Measurements from ENCODE around the gene CENPM. TPM values are rescaled to one million over a fixed set of nuclear protein-coding genes. Genes with fewer than 3 reads are reported as not detected.

The CENPM gene
- total RNA-seq, 2 experiments from 2014 or later = 7.6 to 8.4 TPM

- Mint-ChIP-seq H3K27me3 (no peaks in the 10 kb centered on the region), H3K36me3 (ENCODE audit: low read depth) (no peaks in the 10 kb centered on the region), H3K27ac (no peak overlapping the region), H3K4me3 (no peak overlapping the region), H3K9me3 (no peaks in the 10 kb centered on the region), H3K4me1 (ENCODE audit: low read depth) (peaks cover 14% of the 10 kb centered on the region)
- H3K27me3 ChIP-seq (ENCODE audit: control insufficient read depth in 1 of 2, insufficient read depth in 2 of 2, low read length in 2 of 2) = no peaks in the 10 kb centered on the region
- TF ChIP-seq CTCF (IDR thresholded peaks at IDR 0.05) = no peak
- ChIA-PET POLR2A (interaction anchor here (0.7 to 0.9 kb wide), 2 partner anchors 132 to 497 kb away, joined by 3 read pairs; partner anchors contain the start of gene SMDT1), CTCF (interaction anchor here (1.5 kb wide), 1 partner anchor 281 kb away, joined by 3 read pairs; no protein-coding TSS in a partner anchor)
- intact Hi-C loops (cut with DNase I, micrococcal nuclease) = no loop called here
- no peaks in the 10 kb centered on the region for H3K9me3 ChIP-seq (ENCODE audit: control insufficient read depth in 1 of 2, insufficient read depth in 1 of 2, low read length in 2 of 2)
- no peak for DNase-seq
- H3K27ac ChIP-seq (ENCODE audit: low read depth in 1 of 2, low read length in 2 of 2) = no peak overlapping the region
- no peaks in the 10 kb centered on the region for H3K36me3 ChIP-seq (ENCODE audit: insufficient read depth, low read length)
- H3K4me3 ChIP-seq (ENCODE audit: low read length) = no peak overlapping the region
- no peak for ATAC-seq (ENCODE audit: poor library complexity)
- H3K4me1 ChIP-seq (ENCODE audit: insufficient read depth, low read length) = peaks cover 25% of the 10 kb centered on the region
Measured at GRCh38 chr22:41948142-41948541, 1.2 kb upstream of the CENPM start.

- CTCF ChIA-PET = interaction anchor here (1.0 to 1.5 kb wide), 2 partner anchors 250 to 280 kb away, joined by 3 read pairs; no protein-coding TSS in a partner anchor
- no peak for TF ChIP-seq CTCF (IDR thresholded peaks at IDR 0.05)
- Mint-ChIP-seq H3K36me3 (ENCODE audit: low read depth) (no peaks in the 10 kb centered on the region), H3K4me3 (peak overlapping the region; percentile 97), H3K27ac (peak overlapping the region; percentile 62), H3K9me3 (no peaks in the 10 kb centered on the region), H3K27me3 (no peaks in the 10 kb centered on the region), H3K4me1 (ENCODE audit: low read depth) (peaks cover 14% of the 10 kb centered on the region)
- POLR2A ChIA-PET = interaction anchor here (0.6 to 2.1 kb wide), 11 partner anchors 11 to 497 kb away, joined by 3 to 24 read pairs (median 7); partner anchors contain the start of genes CCDC134, MEI1, SMDT1 and SNU13
- intact Hi-C loops (cut with DNase I, micrococcal nuclease) = loop anchor here in 1 of 2 experiments (2.0 kb wide), 1 partner anchor 51 kb away; the partner anchor contains the start of gene WBP2NL
- peak overlapping the region; percentile 95 for H3K4me3 ChIP-seq (ENCODE audit: low read length)
- no peak overlapping the region for H3K27ac ChIP-seq (ENCODE audit: low read depth in 1 of 2, low read length in 2 of 2)
- H3K4me1 ChIP-seq (ENCODE audit: insufficient read depth, low read length) = peaks cover 25% of the 10 kb centered on the region
- ATAC-seq (ENCODE audit: poor library complexity) = no peak
- H3K27me3 ChIP-seq (ENCODE audit: control insufficient read depth in 1 of 2, insufficient read depth in 2 of 2, low read length in 2 of 2) = no peaks in the 10 kb centered on the region
- DNase-seq = no peak
- H3K36me3 ChIP-seq (ENCODE audit: insufficient read depth, low read length) = no peaks in the 10 kb centered on the region
- no peaks in the 10 kb centered on the region for H3K9me3 ChIP-seq (ENCODE audit: control insufficient read depth in 1 of 2, insufficient read depth in 1 of 2, low read length in 2 of 2)
Measured at GRCh38 chr22:41947424-41948080, 600 bp upstream of the CENPM start.

- no peak overlapping the region for H3K27ac ChIP-seq (ENCODE audit: low read depth in 1 of 2, low read length in 2 of 2)
- peak overlapping the region; percentile 2 for H3K27ac Mint-ChIP-seq
- ATAC-seq (ENCODE audit: poor library complexity) = no peak
Measured at GRCh38 chr22:41943661-41944209, 3.2 kb downstream of the CENPM start.

More at GRCh38 chr22:41943661-41944209, 3.2 kb downstream of the CENPM start:
- DNase-seq = no peak
- ChIA-PET POLR2A (interaction anchor here (1.1 to 1.2 kb wide), 2 partner anchors 111 to 143 kb away, joined by 3 to 5 read pairs; partner anchors contain the start of genes CCDC134 and SREBF2), CTCF (interaction anchor here (1.5 to 2.1 kb wide), 3 partner anchors 17 to 246 kb away, joined by 4 to 10 read pairs (median 5); partner anchors contain the start of gene TNFRSF13C)
- Mint-ChIP-seq H3K9me3 (no peaks in the 10 kb centered on the region), H3K4me1 (ENCODE audit: low read depth) (peaks cover 46% of the 10 kb centered on the region), H3K4me3 (peak overlapping the region; percentile 9), H3K27me3 (no peaks in the 10 kb centered on the region), H3K36me3 (ENCODE audit: low read depth) (peaks cover 4% of the 10 kb centered on the region)
- Histone ChIP-seq H3K27me3 (ENCODE audit: control insufficient read depth in 1 of 2, insufficient read depth in 2 of 2, low read length in 2 of 2) (no peaks in the 10 kb centered on the region), H3K4me3 (ENCODE audit: low read length) (no peak overlapping the region), H3K9me3 (ENCODE audit: control insufficient read depth in 1 of 2, insufficient read depth in 1 of 2, low read length in 2 of 2) (no peaks in the 10 kb centered on the region), H3K36me3 (ENCODE audit: insufficient read depth, low read length) (no peaks in the 10 kb centered on the region), H3K4me1 (ENCODE audit: insufficient read depth, low read length) (peaks cover 56% of the 10 kb centered on the region)
- no peak for TF ChIP-seq CTCF (IDR thresholded peaks at IDR 0.05)
- intact Hi-C loops (cut with DNase I, micrococcal nuclease) = no loop called here

Data from CD4-positive, alpha-beta T cell (primary cell).